ENCODE results near the gene TMEM185A. TPM values are rescaled to one million over a fixed set of nuclear protein-coding genes. Genes with fewer than 3 reads are reported as not detected.

Gene TMEM185A
- total RNA-seq, 1 experiment from 2014 or later = 23.6 TPM

DNA sequence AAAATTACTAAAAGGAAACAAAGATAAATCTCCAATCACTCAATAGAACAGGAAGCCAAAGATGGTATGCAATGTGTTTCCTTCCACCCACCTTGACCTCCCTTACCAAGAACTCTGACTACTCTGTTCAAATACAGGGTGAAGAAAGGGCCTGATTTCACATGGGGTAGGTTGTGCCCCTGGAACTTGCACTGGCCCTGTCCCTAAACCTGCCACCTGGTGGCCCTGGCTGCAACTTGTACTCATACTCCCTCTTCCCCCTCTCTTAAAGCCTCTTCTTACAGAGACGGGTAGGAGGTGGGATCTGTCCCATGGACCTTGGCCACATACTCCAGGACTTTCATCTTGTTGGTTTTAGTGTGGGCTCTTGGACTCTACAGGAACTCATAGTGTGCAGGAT lies 17.3 kb upstream of the TMEM185A start:
- intact Hi-C loops (cut with micrococcal nuclease; ENCODE audit: unreplicated experiment) = no loop called here
- no TSS peak for BruUV-seq (replicated peaks)
- CTCF ChIA-PET = no interaction called here

DNA sequence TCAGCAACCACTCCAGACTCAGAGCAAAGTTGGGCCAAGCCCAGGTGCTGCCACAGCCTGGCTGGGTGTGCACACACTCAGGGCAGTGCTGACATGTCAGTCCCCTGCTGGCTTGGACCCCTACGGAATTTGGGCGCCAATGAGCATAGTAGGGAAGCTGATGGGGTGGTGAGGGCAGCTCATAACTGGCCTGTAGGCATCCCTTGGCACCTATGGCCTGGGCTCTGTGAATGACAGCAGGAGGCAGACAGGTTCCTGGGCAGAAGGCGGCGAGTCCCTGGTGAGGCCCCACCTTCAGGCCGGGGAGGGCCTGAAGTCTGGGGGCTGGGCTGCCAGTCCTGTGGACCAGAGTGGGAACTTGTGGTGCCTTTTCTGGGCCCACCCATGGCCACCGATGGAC lies 15.9 kb upstream of the TMEM185A start:
- no TSS peak for BruUV-seq (replicated peaks)

More for the DNA sequence above, 17.3 kb upstream of the TMEM185A start:
- no peak for DNase-seq (ENCODE audit: low spot score)
- TF ChIP-seq EZH2 (IDR thresholded peaks at IDR 0.05; ENCODE audit: borderline replicate concordance, low read depth, low read length, poor library complexity, severe bottlenecking) = no peak
- TF ChIP-seq, protein P1, sequence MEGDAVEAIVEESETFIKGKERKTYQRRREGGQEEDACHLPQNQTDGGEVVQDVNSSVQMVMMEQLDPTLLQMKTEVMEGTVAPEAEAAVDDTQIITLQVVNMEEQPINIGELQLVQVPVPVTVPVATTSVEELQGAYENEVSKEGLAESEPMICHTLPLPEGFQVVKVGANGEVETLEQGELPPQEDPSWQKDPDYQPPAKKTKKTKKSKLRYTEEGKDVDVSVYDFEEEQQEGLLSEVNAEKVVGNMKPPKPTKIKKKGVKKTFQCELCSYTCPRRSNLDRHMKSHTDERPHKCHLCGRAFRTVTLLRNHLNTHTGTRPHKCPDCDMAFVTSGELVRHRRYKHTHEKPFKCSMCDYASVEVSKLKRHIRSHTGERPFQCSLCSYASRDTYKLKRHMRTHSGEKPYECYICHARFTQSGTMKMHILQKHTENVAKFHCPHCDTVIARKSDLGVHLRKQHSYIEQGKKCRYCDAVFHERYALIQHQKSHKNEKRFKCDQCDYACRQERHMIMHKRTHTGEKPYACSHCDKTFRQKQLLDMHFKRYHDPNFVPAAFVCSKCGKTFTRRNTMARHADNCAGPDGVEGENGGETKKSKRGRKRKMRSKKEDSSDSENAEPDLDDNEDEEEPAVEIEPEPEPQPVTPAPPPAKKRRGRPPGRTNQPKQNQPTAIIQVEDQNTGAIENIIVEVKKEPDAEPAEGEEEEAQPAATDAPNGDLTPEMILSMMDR (conservative IDR thresholded peaks at IDR 0.05; ENCODE audit: low read depth, low read length) = no peak
- Histone ChIP-seq H3K9me3 (ENCODE audit: low read depth, low read length, poor library complexity, severe bottlenecking) (no peaks in the 10 kb centered on the region), H3K27ac (ENCODE audit: low read depth, low read length, poor library complexity, severe bottlenecking) (no peak overlapping the region), H3K4me3 (ENCODE audit: low read depth, low read length, poor library complexity, severe bottlenecking) (no peak overlapping the region), H3K4me1 (ENCODE audit: insufficient read depth, low read length, poor library complexity, severe bottlenecking) (no peaks in the 10 kb centered on the region), H3K36me3 (ENCODE audit: insufficient read depth, low read length, poor library complexity, severe bottlenecking) (no peaks in the 10 kb centered on the region), H3K27me3 (replicated peaks; ENCODE audit: insufficient read depth, low read depth, low read length, poor library complexity) (no peaks in the 10 kb centered on the region)
- POLR2A ChIA-PET (ENCODE audit: low non-redundant PET) = no interaction called here

DNA sequence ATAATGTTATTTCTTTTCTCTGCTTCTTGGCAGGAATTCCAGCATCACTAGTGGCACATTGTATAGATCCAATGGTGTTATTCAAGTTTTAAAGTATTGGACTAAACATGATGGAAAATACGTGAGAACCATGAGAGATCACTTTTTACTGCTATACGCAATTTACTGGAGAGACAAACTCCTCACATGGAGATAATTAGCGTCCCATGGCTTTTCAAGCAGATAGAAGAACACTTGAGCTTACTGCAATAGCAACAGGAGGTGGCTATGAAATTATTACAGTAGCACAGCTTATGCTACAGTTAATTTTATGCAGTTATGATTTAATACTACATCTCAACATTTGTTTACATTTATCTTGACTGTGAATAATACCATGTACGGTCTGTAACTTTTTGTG lies 11.9 kb upstream of the TMEM185A start:
- no peak overlapping the region for H3K27ac ChIP-seq (ENCODE audit: low read depth, low read length, poor library complexity, severe bottlenecking)
- ChIA-PET CTCF (no interaction called here), POLR2A (ENCODE audit: low non-redundant PET) (no interaction called here)
- TF ChIP-seq, protein P1 (conservative IDR thresholded peaks at IDR 0.05; ENCODE audit: low read depth, low read length) = no peak
- no peak for TF ChIP-seq EZH2 (IDR thresholded peaks at IDR 0.05; ENCODE audit: borderline replicate concordance, low read depth, low read length, poor library complexity, severe bottlenecking)
- H3K4me3 ChIP-seq (ENCODE audit: low read depth, low read length, poor library complexity, severe bottlenecking) = no peak overlapping the region
- no peaks in the 10 kb centered on the region for H3K27me3 ChIP-seq (replicated peaks; ENCODE audit: insufficient read depth, low read depth, low read length, poor library complexity)
- H3K9me3 ChIP-seq (ENCODE audit: low read depth, low read length, poor library complexity, severe bottlenecking) = no peaks in the 10 kb centered on the region
- H3K36me3 ChIP-seq (ENCODE audit: insufficient read depth, low read length, poor library complexity, severe bottlenecking) = no peaks in the 10 kb centered on the region
- intact Hi-C loops (cut with micrococcal nuclease; ENCODE audit: unreplicated experiment) = no loop called here
- H3K4me1 ChIP-seq (ENCODE audit: insufficient read depth, low read length, poor library complexity, severe bottlenecking) = no peaks in the 10 kb centered on the region
- DNase-seq (ENCODE audit: low spot score) = no peak
- no TSS peak for BruUV-seq (replicated peaks)

More for the DNA sequence above, 15.9 kb upstream of the TMEM185A start:
- no peak for DNase-seq (ENCODE audit: low spot score)
- TF ChIP-seq EZH2 (IDR thresholded peaks at IDR 0.05; ENCODE audit: borderline replicate concordance, low read depth, low read length, poor library complexity, severe bottlenecking) = no peak
- ChIA-PET CTCF (no interaction called here), POLR2A (ENCODE audit: low non-redundant PET) (no interaction called here)
- no peaks in the 10 kb centered on the region for H3K4me1 ChIP-seq (ENCODE audit: insufficient read depth, low read length, poor library complexity, severe bottlenecking)
- no peaks in the 10 kb centered on the region for H3K36me3 ChIP-seq (ENCODE audit: insufficient read depth, low read length, poor library complexity, severe bottlenecking)
- H3K27me3 ChIP-seq (replicated peaks; ENCODE audit: insufficient read depth, low read depth, low read length, poor library complexity) = no peaks in the 10 kb centered on the region
- intact Hi-C loops (cut with micrococcal nuclease; ENCODE audit: unreplicated experiment) = no loop called here
- no peak overlapping the region for H3K4me3 ChIP-seq (ENCODE audit: low read depth, low read length, poor library complexity, severe bottlenecking)
- H3K9me3 ChIP-seq (ENCODE audit: low read depth, low read length, poor library complexity, severe bottlenecking) = no peaks in the 10 kb centered on the region
- H3K27ac ChIP-seq (ENCODE audit: low read depth, low read length, poor library complexity, severe bottlenecking) = no peak overlapping the region

DNA sequence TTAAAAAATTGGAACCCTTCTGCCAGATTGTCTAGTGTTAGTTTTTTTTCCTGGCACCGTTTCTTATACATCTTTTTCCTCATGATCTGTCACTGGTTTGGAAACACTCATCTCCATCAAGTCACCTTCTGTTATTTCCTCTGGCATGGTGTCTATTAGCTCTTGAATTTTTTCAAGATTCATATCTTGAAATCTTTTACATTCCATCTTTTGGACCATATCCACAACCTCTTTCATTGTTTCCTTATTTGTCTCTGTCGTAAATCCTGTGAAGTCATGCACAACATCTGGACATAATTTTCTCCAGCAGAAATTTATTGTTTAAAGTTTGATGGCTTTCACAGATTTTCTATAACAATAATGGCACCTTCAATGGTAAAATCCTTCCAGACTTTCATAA lies 10.2 kb upstream of the TMEM185A start:
- TF ChIP-seq, protein P1 (conservative IDR thresholded peaks at IDR 0.05; ENCODE audit: low read depth, low read length) = no peak
- no peak for TF ChIP-seq EZH2 (IDR thresholded peaks at IDR 0.05; ENCODE audit: borderline replicate concordance, low read depth, low read length, poor library complexity, severe bottlenecking)
- Histone ChIP-seq H3K27me3 (replicated peaks; ENCODE audit: insufficient read depth, low read depth, low read length, poor library complexity) (no peaks in the 10 kb centered on the region), H3K4me1 (ENCODE audit: insufficient read depth, low read length, poor library complexity, severe bottlenecking) (no peaks in the 10 kb centered on the region), H3K36me3 (ENCODE audit: insufficient read depth, low read length, poor library complexity, severe bottlenecking) (no peaks in the 10 kb centered on the region), H3K9me3 (ENCODE audit: low read depth, low read length, poor library complexity, severe bottlenecking) (no peaks in the 10 kb centered on the region), H3K4me3 (ENCODE audit: low read depth, low read length, poor library complexity, severe bottlenecking) (no peak overlapping the region), H3K27ac (ENCODE audit: low read depth, low read length, poor library complexity, severe bottlenecking) (no peak overlapping the region)
- BruUV-seq (replicated peaks) = no TSS peak
- ChIA-PET CTCF (no interaction called here), POLR2A (ENCODE audit: low non-redundant PET) (no interaction called here)
- peak; percentile 5 for DNase-seq (ENCODE audit: low spot score)
- intact Hi-C loops (cut with micrococcal nuclease; ENCODE audit: unreplicated experiment) = no loop called here
